GM12878 (cell line): ENCODE results near the gene GARIN5B. TPM values are rescaled to one million over a fixed set of nuclear protein-coding genes. Genes with fewer than 3 reads are reported as not detected.

Experiments used
- CBX5 ChIP-seq: sonication (generic); IDR thresholded peaks from 2 replicates; pipeline ENCODE4 v1.6.1; 2016; ENCODE audit warnings: low read depth, moderate library complexity, mild to moderate bottlenecking, inconsistent platforms
- CEBPB ChIP-seq, 2 experiments: fragments of 150-350 bp in 1 of 2; IDR thresholded peaks; 2 replicates each; pipeline ENCODE4 v1.6.1; 2012 to 2014; ENCODE audit warnings: low read depth in 2 of 2, low read length in 2 of 2, borderline replicate concordance in 1 of 2, inconsistent platforms in 1 of 2
- EGR1 ChIP-seq, 2 experiments: IDR thresholded peaks; 1 replicate in 1 of 2; 2 replicates in 1 of 2; pipeline ENCODE4 v1.6.1; 2011 to 2012; ENCODE audit warnings: low read depth in 2 of 2, low read length in 2 of 2, borderline replicate concordance in 1 of 2, mild to moderate bottlenecking in 1 of 2, moderate library complexity in 1 of 2
- FOXK2 ChIP-seq: fragments of 450-650 bp; IDR thresholded peaks from 2 replicates; pipeline ENCODE4 v1.6.1; 2017; ENCODE audit warnings: mild to moderate bottlenecking, moderate library complexity
- HCFC1 ChIP-seq: fragments of 150-350 bp; IDR thresholded peaks from 2 replicates; pipeline ENCODE4 v1.6.1; 2014; ENCODE audit warnings: low read length
- KAT2A ChIP-seq: conservative IDR thresholded peaks from 2 replicates; pipeline ENCODE4 v1.6.1; 2011; ENCODE audit warnings: low read depth, low read length; ENCODE audit not compliant: control insufficient read depth
- KDM1A ChIP-seq: fragments of 200-600 bp; sonication (generic); IDR thresholded peaks from 2 replicates; pipeline ENCODE4 v1.6.1; 2016; ENCODE audit warnings: borderline replicate concordance
- MXI1 ChIP-seq: fragments of 150-350 bp; IDR thresholded peaks from 2 replicates; pipeline ENCODE4 v1.6.1; 2011; ENCODE audit warnings: low read depth, mild to moderate bottlenecking, inconsistent platforms, low read length, improper control_type of control experiment
- NBN ChIP-seq: fragments of 450-650 bp; IDR thresholded peaks from 2 replicates; pipeline ENCODE4 v1.6.1; 2016
- NFYB ChIP-seq: IDR thresholded peaks from 2 replicates; pipeline ENCODE4 v1.6.1; 2011; ENCODE audit warnings: low read depth, mild to moderate bottlenecking, low read length, improper control_type of control experiment, moderate library complexity; ENCODE audit not compliant: insufficient read depth
- POLR2AphosphoS5 ChIP-seq: IDR thresholded peaks from 2 replicates; pipeline ENCODE4 v1.6.1; 2011; ENCODE audit warnings: mild to moderate bottlenecking, low read length, inconsistent platforms
- RFX5 ChIP-seq: IDR thresholded peaks from 2 replicates; pipeline ENCODE4 v1.6.1; 2011; ENCODE audit warnings: low read depth, low read length, improper control_type of control experiment
- WRNIP1 ChIP-seq: IDR thresholded peaks from 2 replicates; pipeline ENCODE4 v1.6.1; 2011; ENCODE audit warnings: low read depth, low read length, improper control_type of control experiment, borderline replicate concordance
- ZSCAN29 ChIP-seq: fragments of 450-650 bp; IDR thresholded peaks from 2 replicates; pipeline ENCODE4 v1.6.1; 2017; ENCODE audit warnings: mild to moderate bottlenecking, moderate library complexity
- polyA plus RNA-seq, 11 experiments: library from polyadenylated mRNA; depleted of rRNA in 4 of 11; unstranded in 6 of 11; stranded (reverse) in 5 of 11; fragments of >200 nt; fragmentation: Nextera tagmentation in 4 of 11; fragmentation: Illumina TruSeq in 1 of 11; extraction: Ambion mirVana in 4 of 11; extraction: Trizol in 1 of 11; gene quantifications; 1 replicate in 1 of 11; 2 replicates in 10 of 11; pipeline versions ENCODE4 v1.2.1 to v1.2.3, GENCODE V29; 2011 to 2016; ENCODE audit warnings: inconsistent platforms in 2 of 11, missing spikeins in 2 of 11, low read depth in 1 of 11
- total RNA-seq, 4 experiments: library from RNA; depleted of rRNA in 3 of 4; stranded (reverse); fragments of >200 nt in 3 of 4; fragmentation: Illumina TruSeq in 1 of 4; extraction: Trizol in 1 of 4; gene quantifications; 2 replicates each; pipeline versions ENCODE4 v1.2.1 to v1.2.3, GENCODE V29; 2013 to 2021
- TF ChIP-seq, protein P1 (sequence below): fragments of 450-650 bp; formaldehyde crosslinking; IDR thresholded peaks from 2 replicates; pipeline ENCODE4 v1.4.0; 2020; ENCODE audit warnings: mild to moderate bottlenecking, moderate library complexity
- TF ChIP-seq, protein P2 (sequence below): fragments of 450-650 bp; IDR thresholded peaks from 2 replicates; pipeline ENCODE4 v1.6.1; 2016; ENCODE audit warnings: mild to moderate bottlenecking
- TF ChIP-seq, protein P3 (sequence below): IDR thresholded peaks from 2 replicates; pipeline ENCODE4 v1.6.1; 2012; ENCODE audit warnings: low read length, inconsistent platforms

GARIN5B gene
- total and polyA plus RNA-seq, 10 of the 15 experiments (the other 5 are each of a cell fraction or from before 2014, with no cell fraction given), result not detected

GRCh38 chr19:55339105-55339888, 23.8 kb downstream of the GARIN5B start, which contains the start of gene KMT5C (continued):
- TF ChIP-seq, protein P1, sequence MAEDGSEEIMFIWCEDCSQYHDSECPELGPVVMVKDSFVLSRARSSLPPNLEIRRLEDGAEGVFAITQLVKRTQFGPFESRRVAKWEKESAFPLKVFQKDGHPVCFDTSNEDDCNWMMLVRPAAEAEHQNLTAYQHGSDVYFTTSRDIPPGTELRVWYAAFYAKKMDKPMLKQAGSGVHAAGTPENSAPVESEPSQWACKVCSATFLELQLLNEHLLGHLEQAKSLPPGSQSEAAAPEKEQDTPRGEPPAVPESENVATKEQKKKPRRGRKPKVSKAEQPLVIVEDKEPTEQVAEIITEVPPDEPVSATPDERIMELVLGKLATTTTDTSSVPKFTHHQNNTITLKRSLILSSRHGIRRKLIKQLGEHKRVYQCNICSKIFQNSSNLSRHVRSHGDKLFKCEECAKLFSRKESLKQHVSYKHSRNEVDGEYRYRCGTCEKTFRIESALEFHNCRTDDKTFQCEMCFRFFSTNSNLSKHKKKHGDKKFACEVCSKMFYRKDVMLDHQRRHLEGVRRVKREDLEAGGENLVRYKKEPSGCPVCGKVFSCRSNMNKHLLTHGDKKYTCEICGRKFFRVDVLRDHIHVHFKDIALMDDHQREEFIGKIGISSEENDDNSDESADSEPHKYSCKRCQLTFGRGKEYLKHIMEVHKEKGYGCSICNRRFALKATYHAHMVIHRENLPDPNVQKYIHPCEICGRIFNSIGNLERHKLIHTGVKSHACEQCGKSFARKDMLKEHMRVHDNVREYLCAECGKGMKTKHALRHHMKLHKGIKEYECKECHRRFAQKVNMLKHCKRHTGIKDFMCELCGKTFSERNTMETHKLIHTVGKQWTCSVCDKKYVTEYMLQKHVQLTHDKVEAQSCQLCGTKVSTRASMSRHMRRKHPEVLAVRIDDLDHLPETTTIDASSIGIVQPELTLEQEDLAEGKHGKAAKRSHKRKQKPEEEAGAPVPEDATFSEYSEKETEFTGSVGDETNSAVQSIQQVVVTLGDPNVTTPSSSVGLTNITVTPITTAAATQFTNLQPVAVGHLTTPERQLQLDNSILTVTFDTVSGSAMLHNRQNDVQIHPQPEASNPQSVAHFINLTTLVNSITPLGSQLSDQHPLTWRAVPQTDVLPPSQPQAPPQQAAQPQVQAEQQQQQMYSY (CRISPR knock-in tag), result no peak
- TF ChIP-seq ZSCAN29 (no peak), NBN (peak; percentile 80), CEBPB (IDR thresholded peaks at IDR 0.05; ENCODE audit: borderline replicate concordance in 1 of 2, low read depth in 2 of 2, low read length in 2 of 2) (no peak), POLR2AphosphoS5 (peak; percentile 51; the same call in 1 of the 2 replicates), RFX5 (peak; percentile 84; the same call in 1 of the 2 replicates), WRNIP1 (no peak), NFYB (peak; percentile 98), FOXK2 (no peak; the same call in 1 of the 2 replicates), MXI1 (peak; percentile 91), EGR1 (IDR thresholded peaks at IDR 0.05; ENCODE audit: borderline replicate concordance in 1 of 2, low read depth in 2 of 2, low read length in 2 of 2) (peak in 1 of 2 experiments; percentile 73; a peak in 2 of 3 replicates), CBX5 (no peak), KAT2A (no peak), KDM1A (no peak), HCFC1 (no peak; the same call in 1 of the 2 replicates)
- TF ChIP-seq, protein P2, sequence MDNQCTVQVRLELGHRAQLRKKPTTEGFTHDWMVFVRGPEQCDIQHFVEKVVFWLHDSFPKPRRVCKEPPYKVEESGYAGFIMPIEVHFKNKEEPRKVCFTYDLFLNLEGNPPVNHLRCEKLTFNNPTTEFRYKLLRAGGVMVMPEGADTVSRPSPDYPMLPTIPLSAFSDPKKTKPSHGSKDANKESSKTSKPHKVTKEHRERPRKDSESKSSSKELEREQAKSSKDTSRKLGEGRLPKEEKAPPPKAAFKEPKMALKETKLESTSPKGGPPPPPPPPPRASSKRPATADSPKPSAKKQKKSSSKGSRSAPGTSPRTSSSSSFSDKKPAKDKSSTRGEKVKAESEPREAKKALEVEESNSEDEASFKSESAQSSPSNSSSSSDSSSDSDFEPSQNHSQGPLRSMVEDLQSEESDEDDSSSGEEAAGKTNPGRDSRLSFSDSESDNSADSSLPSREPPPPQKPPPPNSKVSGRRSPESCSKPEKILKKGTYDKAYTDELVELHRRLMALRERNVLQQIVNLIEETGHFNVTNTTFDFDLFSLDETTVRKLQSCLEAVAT, result no peak
- TF ChIP-seq, protein P3, sequence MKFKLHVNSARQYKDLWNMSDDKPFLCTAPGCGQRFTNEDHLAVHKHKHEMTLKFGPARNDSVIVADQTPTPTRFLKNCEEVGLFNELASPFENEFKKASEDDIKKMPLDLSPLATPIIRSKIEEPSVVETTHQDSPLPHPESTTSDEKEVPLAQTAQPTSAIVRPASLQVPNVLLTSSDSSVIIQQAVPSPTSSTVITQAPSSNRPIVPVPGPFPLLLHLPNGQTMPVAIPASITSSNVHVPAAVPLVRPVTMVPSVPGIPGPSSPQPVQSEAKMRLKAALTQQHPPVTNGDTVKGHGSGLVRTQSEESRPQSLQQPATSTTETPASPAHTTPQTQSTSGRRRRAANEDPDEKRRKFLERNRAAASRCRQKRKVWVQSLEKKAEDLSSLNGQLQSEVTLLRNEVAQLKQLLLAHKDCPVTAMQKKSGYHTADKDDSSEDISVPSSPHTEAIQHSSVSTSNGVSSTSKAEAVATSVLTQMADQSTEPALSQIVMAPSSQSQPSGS, result no peak
- TF ChIP-seq, all 136 proteins: peak for 55
